Kidney epithelial cell (primary cell): ENCODE results near the gene KATNB1. TPM values are rescaled to one million over a fixed set of nuclear protein-coding genes. Genes with fewer than 3 reads are reported as not detected.

Source experiments
- DNase-seq: peaks from one replicate; pipeline ENCODE4 v3.0.0-alpha.2; 2010; ENCODE audit warnings: low read depth
- H3K27me3 ChIP-seq: 2 replicates; pipeline ENCODE4 v1.6.0; 2011; ENCODE audit warnings: low read length; ENCODE audit not compliant: control insufficient read depth, insufficient read depth
- H3K36me3 ChIP-seq: 2 replicates; pipeline ENCODE4 v1.5.1; 2011; ENCODE audit warnings: low read length; ENCODE audit not compliant: control insufficient read depth, insufficient read depth
- H3K4me3 ChIP-seq: 2 replicates; pipeline ENCODE4 v1.5.1; 2011; ENCODE audit warnings: low read depth, mild to moderate bottlenecking, control low read depth, low read length
- total RNA-seq: library from RNA; depleted of rRNA; stranded (reverse); fragments of >200 nt; gene quantifications from 2 replicates; pipeline ENCODE4 v1.2.3, GENCODE V29; 2015
- TF ChIP-seq, protein P1 (sequence below): IDR thresholded peaks from 2 replicates; pipeline ENCODE4 v1.5.1; 2011; ENCODE audit warnings: mild to moderate bottlenecking, moderate library complexity, low read length, control low read depth, inconsistent platforms; ENCODE audit not compliant: insufficient read depth, poor library complexity, severe bottlenecking

The KATNB1 gene
- total RNA-seq, 1 donor from 2014 or later = 26.3 TPM

DNA sequence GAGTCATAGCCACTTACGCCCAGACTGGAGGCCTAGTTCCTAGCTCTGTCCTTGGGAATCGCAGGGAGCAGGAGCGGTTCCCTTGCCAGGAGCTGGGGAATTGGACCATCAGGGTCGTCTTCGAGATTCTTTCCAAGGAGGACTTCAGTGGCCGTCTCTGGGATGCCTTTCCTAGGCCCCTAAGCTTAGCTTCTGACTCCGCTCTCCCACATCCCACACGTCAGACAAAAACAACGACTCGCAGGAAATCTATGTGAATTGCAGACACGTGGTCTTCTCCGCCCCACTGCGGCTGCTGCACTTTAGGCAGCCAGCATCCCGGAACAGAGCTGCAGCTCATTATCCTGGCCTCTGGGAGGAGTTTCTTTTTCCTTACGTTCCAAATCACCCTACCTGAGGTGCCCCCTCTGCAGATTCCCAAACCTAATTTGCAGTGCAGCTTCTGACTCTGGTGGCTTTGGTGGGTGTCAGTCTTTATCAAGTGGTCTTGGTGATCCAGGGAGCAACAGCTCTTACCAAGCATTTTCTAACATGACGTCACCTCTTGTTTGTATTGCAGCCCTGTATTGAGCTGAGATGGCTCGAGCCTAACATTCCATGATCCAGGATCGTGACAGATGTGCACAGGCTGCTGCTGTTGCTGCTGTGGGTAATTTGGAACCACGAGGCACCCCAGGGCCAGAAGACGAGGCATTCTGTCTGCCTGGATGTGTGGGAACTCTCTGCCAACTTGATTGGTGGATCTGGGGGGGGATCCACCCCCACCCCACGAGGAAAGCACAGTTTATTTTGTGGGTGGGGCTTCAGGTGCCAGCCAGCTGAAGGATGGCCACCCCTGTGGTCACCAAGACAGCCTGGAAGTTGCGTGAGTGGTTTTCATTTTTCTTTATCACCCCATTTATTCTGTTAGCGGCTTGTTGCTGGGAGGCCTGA, 1.1 kb downstream of the KATNB1 start:
- DNase-seq = peak; percentile 50
- TF ChIP-seq, protein P1, sequence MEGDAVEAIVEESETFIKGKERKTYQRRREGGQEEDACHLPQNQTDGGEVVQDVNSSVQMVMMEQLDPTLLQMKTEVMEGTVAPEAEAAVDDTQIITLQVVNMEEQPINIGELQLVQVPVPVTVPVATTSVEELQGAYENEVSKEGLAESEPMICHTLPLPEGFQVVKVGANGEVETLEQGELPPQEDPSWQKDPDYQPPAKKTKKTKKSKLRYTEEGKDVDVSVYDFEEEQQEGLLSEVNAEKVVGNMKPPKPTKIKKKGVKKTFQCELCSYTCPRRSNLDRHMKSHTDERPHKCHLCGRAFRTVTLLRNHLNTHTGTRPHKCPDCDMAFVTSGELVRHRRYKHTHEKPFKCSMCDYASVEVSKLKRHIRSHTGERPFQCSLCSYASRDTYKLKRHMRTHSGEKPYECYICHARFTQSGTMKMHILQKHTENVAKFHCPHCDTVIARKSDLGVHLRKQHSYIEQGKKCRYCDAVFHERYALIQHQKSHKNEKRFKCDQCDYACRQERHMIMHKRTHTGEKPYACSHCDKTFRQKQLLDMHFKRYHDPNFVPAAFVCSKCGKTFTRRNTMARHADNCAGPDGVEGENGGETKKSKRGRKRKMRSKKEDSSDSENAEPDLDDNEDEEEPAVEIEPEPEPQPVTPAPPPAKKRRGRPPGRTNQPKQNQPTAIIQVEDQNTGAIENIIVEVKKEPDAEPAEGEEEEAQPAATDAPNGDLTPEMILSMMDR = peak; percentile 24
- H3K36me3 ChIP-seq = no peaks in the 10 kb centered on the region
- peak overlapping the region; percentile 92 for H3K4me3 ChIP-seq
- H3K27me3 ChIP-seq = no peaks in the 10 kb centered on the region

DNA sequence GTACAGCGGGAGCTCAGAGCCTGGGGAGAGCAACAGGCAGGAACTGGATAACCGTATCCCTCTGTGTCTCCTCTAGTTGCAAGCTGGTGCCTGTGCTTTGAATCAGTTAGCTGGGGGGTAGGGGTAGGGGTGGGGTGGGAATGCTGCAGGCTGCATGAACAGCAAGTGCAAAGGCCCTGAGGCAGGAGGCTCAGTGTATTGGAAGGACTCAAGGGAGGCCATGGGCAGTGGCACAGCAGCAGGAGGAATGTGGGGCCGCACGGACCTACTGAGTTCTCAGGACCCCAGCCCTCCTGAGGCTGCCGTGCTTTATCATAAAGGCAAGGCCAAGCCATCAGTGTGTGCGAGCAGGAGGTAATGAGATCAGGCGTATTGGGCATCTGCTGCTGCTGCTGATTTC, 3.3 kb downstream of the KATNB1 start:
- TF ChIP-seq, protein P1 = no peak
- Histone ChIP-seq H3K36me3 (no peaks in the 10 kb centered on the region), H3K27me3 (no peaks in the 10 kb centered on the region), H3K4me3 (no peak overlapping the region)
- no peak for DNase-seq

DNA sequence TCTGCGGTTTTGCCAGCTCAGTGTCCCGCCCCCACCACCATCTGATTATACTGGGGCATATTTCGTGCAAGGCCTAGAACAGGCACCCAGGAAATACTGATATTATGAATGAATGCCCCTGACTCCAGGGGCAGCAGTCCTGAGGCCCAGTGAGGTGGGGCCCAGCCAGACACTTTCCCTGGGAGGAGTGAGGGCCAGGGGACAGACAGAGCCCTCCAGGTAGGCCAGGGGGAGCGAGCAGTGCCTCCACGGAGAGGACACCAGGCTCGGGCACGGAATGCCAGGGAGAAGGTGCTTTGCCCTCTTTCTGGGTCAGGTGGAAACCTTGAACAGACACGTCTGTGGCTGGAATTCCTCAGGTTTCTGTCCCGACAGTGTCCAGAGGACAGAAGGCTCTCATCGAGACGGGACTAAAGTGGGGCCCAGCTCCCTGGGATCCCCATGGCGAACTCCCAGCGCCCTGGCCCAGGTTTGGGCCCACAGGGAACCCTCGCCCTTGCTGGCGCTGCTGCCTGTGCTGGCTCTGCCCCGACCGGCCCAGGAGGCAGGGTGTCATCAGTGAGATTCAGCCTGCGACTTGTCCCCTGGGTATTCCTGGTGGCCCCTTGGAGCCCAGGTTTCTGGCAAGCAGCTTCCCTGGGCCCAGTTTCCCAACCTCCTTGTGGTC, 4.3 kb downstream of the KATNB1 start:
- TF ChIP-seq, protein P1 = no peak
- no peak for DNase-seq
- H3K4me3 ChIP-seq = no peak overlapping the region
- H3K27me3 ChIP-seq = no peaks in the 10 kb centered on the region
- no peaks in the 10 kb centered on the region for H3K36me3 ChIP-seq

DNA sequence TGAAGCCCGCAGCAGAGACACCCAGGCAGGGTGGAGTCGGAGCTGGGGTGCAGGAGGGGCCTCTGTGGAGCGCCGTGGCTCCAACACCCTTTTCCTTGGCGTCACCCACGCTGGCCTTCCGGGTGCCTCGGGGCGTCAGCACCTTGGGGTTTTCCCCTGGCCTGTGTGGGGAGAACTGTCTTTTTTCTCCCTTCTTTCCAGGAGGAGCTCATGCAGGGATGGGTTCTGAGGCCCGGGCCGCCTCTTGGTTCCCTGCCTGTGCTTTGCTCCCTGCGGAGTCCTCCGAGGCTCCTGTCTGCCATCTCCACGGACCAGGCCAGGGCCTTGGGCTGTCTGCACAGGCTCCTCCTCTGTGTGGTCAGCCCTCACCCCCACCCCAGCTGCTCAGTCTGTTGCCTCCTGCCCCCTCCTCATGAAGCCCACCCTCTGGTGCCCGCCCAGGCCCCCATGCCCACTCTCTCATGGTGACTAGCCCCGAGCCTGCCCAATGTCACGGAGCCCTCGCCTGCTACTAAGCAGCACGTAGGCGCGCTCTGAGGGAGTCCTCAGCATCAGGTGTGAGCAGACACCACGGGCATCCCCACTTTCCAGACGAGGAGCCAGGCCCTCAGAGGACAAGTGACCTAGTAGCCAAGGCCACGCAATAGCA, 5.0 kb downstream of the KATNB1 start:
- Histone ChIP-seq H3K27me3 (no peaks in the 10 kb centered on the region), H3K4me3 (no peak overlapping the region), H3K36me3 (no peaks in the 10 kb centered on the region)
- TF ChIP-seq, protein P1 = no peak
- no peak for DNase-seq

DNA sequence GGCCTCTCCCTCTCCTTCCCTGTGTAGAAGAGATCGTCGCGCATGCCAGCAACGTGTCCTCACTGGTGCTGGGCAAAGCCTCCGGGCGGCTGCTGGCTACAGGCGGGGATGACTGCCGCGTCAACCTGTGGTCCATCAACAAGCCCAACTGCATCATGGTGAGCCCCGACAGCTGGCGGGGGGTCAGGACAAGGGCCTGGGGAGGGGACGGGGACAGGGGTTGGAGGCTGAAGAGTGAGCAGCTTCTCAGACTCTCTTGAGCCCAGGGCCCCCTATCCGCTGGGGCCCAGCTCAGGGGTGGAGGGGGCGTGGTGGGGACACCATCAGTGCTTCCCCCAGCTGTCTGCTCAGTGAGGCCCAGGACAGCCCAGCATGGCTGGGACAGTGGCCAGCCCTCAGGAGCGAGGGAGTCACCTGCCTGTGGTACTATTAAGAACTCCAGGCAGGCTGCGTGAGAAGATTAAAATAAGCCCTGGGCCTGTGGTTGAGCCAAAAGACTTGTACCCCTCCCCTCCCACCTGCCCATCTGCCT, 6.2 kb downstream of the KATNB1 start:
- no peak overlapping the region for H3K4me3 ChIP-seq
- no peaks in the 10 kb centered on the region for H3K27me3 ChIP-seq
- no peak for DNase-seq
- no peaks in the 10 kb centered on the region for H3K36me3 ChIP-seq
- TF ChIP-seq, protein P1 = no peak
